8988T (cell line): ENCODE data around the gene GPAT2.
"Not testable (repeated sequence)": the region's sequence is repeated elsewhere in the genome, so short reads cannot be mapped to it uniquely, and the experiment has no call there.

Source experiments
- DNase-seq: peaks from one replicate; pipeline ENCODE4 v3.0.0; 2011

The GPAT2 gene

GRCh38 chr2:96022126-96022525 is 12.6 kb downstream of the GPAT2 start:
- DNase-seq, result not testable (repeated sequence)

- not testable (repeated sequence) for DNase-seq
Observed at GRCh38 chr2:96021142-96021541, 13.6 kb downstream of the GPAT2 start.

GRCh38 chr2:96019909-96020590 is 14.7 kb downstream of the GPAT2 start:
- not testable (repeated sequence) for DNase-seq

GRCh38 chr2:96016321-96016720 is 18.4 kb downstream of the GPAT2 start:
- DNase-seq, result not testable (repeated sequence)

GRCh38 chr2:96012792-96013264 is 21.9 kb downstream of the GPAT2 start:
- DNase-seq, result not testable (repeated sequence)

- not testable (repeated sequence) for DNase-seq
Observed at GRCh38 chr2:96012086-96012791, 22.5 kb downstream of the GPAT2 start.

GRCh38 chr2:96011129-96011455 is 23.6 kb downstream of the GPAT2 start:
- DNase-seq, result not testable (repeated sequence)

GRCh38 chr2:96010320-96011128 is 24.2 kb downstream of the GPAT2 start:
- DNase-seq, result peak; percentile 53

- not testable (repeated sequence) for DNase-seq
Observed at GRCh38 chr2:96009833-96010232, 24.9 kb downstream of the GPAT2 start.

GRCh38 chr2:96008051-96008450 is 26.7 kb downstream of the GPAT2 start:
- not testable (repeated sequence) for DNase-seq

GRCh38 chr2:96006248-96006647 is 28.5 kb downstream of the GPAT2 start:
- DNase-seq, result not testable (repeated sequence)

- not testable (repeated sequence) for DNase-seq
Observed at GRCh38 chr2:95992520-95993272, 42.0 kb downstream of the GPAT2 start.

- not testable (repeated sequence) for DNase-seq
Observed at GRCh38 chr2:95992102-95992501, 42.6 kb downstream of the GPAT2 start.

- not testable (repeated sequence) for DNase-seq
Observed at GRCh38 chr2:95991351-95992094, 43.2 kb downstream of the GPAT2 start, which contains the start of gene ANKRD36C. Gene ANKRD36C (minus strand): TSS chr2:95991824. CDS start chr2:95991708, 116 bp downstream.

GRCh38 chr2:95990884-95991283 is 43.8 kb downstream of the GPAT2 start:
- DNase-seq, result not testable (repeated sequence)
